H1 (cell line): ENCODE data around the gene CFAP92. TPM values are rescaled to one million over a fixed set of nuclear protein-coding genes. Genes with fewer than 3 reads are reported as not detected.

Experiments
- CTCF ChIA-PET: fragments of 300-600 bp; sonication (Branson Sonifier 250); formaldehyde crosslinking; loops from one replicate; lab custom pipeline; 2021; ENCODE audit not compliant: partially characterized antibody; lab: Charles Lee
- POLR2A ChIA-PET: fragments of 300-600 bp; sonication (Branson Sonifier 250); formaldehyde crosslinking; loops from one replicate; lab custom pipeline; 2021; ENCODE audit warnings: inconsistent platforms; ENCODE audit not compliant: partially characterized antibody; lab: Charles Lee
- DNase-seq, 2 experiments: peaks; one replicate each; pipeline versions ENCODE4 v3.0.0 to v3.0.0-alpha.2; 2010 to 2022; ENCODE audit warnings: low spot score in 2 of 2, low read depth in 1 of 2, mixed read lengths in 1 of 2
- FAIRE-seq: peaks from 2 replicates; lab custom pipeline; 2011; peaks lifted over from hg19 to GRCh38; lab: Jason Lieb, UNC
- H2AFZ ChIP-seq: 2 replicates; pipeline ENCODE4 v1.8.1; 2012; ENCODE audit warnings: low read length, inconsistent platforms
- H2AK5ac ChIP-seq: 2 replicates; pipeline ENCODE4 v1.6.1; 2013; ENCODE audit warnings: low read depth, low read length
- H2BK120ac ChIP-seq: replicated peaks from 2 replicates; pipeline ENCODE3; 2013; ENCODE audit warnings: low read depth, low read length, inconsistent platforms
- H2BK12ac ChIP-seq: 2 replicates; pipeline ENCODE4 v1.6.1; 2013; ENCODE audit warnings: low read depth, low read length
- H2BK15ac ChIP-seq: 2 replicates; pipeline ENCODE4 v1.6.1; 2013; ENCODE audit warnings: low read length
- H2BK20ac ChIP-seq: 2 replicates; pipeline ENCODE4 v1.6.1; 2013; ENCODE audit warnings: low read length
- H2BK5ac ChIP-seq: 2 replicates; pipeline ENCODE4 v1.6.1; 2013; ENCODE audit warnings: low read depth, low read length
- H3K14ac ChIP-seq: 2 replicates; pipeline ENCODE4 v1.6.1; 2013; ENCODE audit warnings: inconsistent platforms; ENCODE audit not compliant: insufficient read length
- H3K18ac ChIP-seq: 2 replicates; pipeline ENCODE4 v1.6.1; 2013; ENCODE audit warnings: low read length; ENCODE audit errors: extremely low read depth
- H3K23ac ChIP-seq: 2 replicates; pipeline ENCODE4 v1.6.1; 2013; ENCODE audit warnings: inconsistent platforms; ENCODE audit not compliant: insufficient read length
- H3K23me2 ChIP-seq: 2 replicates; pipeline ENCODE4 v1.6.1; 2013; ENCODE audit warnings: low read depth, low read length
- H3K27ac ChIP-seq: 2 replicates; pipeline ENCODE4 v1.6.1; 2011; ENCODE audit warnings: low read depth, low read length, inconsistent platforms
- H3K27me3 ChIP-seq, 4 experiments: replicated peaks in 1 of 4; 1 replicate in 1 of 4; 2 replicates in 3 of 4; pipeline versions ENCODE4 v1.6.1 to v1.8.1; 2011 to 2013; ENCODE audit warnings: low read length in 3 of 4, mild to moderate bottlenecking in 3 of 4, inconsistent platforms in 2 of 4, mixed read lengths in 2 of 4, moderate library complexity in 1 of 4; ENCODE audit not compliant: control insufficient read depth in 3 of 4, insufficient read depth in 3 of 4; ENCODE audit errors: extremely low read depth in 1 of 4
- H3K36me3 ChIP-seq, 4 experiments: 2 replicates each; pipeline versions ENCODE4 v1.6.1 to v1.8.1; 2011 to 2013; ENCODE audit warnings: mild to moderate bottlenecking in 4 of 4, low read length in 3 of 4, moderate library complexity in 2 of 4, control low read depth in 1 of 4, inconsistent platforms in 1 of 4; ENCODE audit not compliant: insufficient read depth in 4 of 4, control insufficient read depth in 2 of 4
- H3K4ac ChIP-seq: replicated peaks from 2 replicates; pipeline ENCODE3; 2013; ENCODE audit warnings: low read length, low read depth, mixed read lengths, inconsistent platforms; ENCODE audit not compliant: insufficient read length
- H3K4me1 ChIP-seq, 4 experiments: replicated peaks in 1 of 4; 1 replicate in 1 of 4; 2 replicates in 3 of 4; pipeline versions ENCODE4 v1.6.1 to v1.8.1; 2011 to 2013; ENCODE audit warnings: low read length in 3 of 4, inconsistent platforms in 2 of 4, mixed read lengths in 1 of 4; ENCODE audit not compliant: insufficient read depth in 4 of 4, control insufficient read depth in 3 of 4
- H3K4me2 ChIP-seq, 2 experiments: 2 replicates each; pipeline versions ENCODE4 v1.6.1 to v1.8.1; 2011 to 2013; ENCODE audit warnings: low read depth in 2 of 2, low read length in 2 of 2, control low read depth in 1 of 2, inconsistent platforms in 1 of 2, mild to moderate bottlenecking in 1 of 2; ENCODE audit not compliant: insufficient read depth in 1 of 2
- H3K4me3 ChIP-seq, 4 experiments: fragments of 200-600, 300-600 bp in 1 of 4; sonication (generic), shearing (Covaris generic), sonication (Bioruptor Twin) in 1 of 4; 2 replicates each; pipeline versions ENCODE4 v1.5.1 to v1.8.1; 2011 to 2016; ENCODE audit warnings: low read length in 4 of 4, low read depth in 3 of 4, control low read depth in 2 of 4, inconsistent platforms in 2 of 4, mild to moderate bottlenecking in 2 of 4, mixed read lengths in 1 of 4, moderate library complexity in 1 of 4; ENCODE audit not compliant: insufficient read depth in 2 of 4; ENCODE audit errors: extremely low read depth in 1 of 4
- H3K56ac ChIP-seq: replicated peaks from 2 replicates; pipeline ENCODE3; 2013; ENCODE audit warnings: low read depth, mild to moderate bottlenecking, mixed read lengths, low read length, inconsistent platforms; ENCODE audit not compliant: insufficient read length
- H3K79me1 ChIP-seq: 2 replicates; pipeline ENCODE4 v1.6.1; 2013; ENCODE audit warnings: low read depth, low read length, control low read depth
- H3K79me2 ChIP-seq, 2 experiments: 2 replicates each; pipeline versions ENCODE4 v1.6.1 to v1.8.1; 2012 to 2013; ENCODE audit warnings: low read length in 2 of 2, mild to moderate bottlenecking in 2 of 2, inconsistent platforms in 1 of 2; ENCODE audit not compliant: insufficient read depth in 2 of 2, control insufficient read depth in 1 of 2
- H3K9ac ChIP-seq, 4 experiments: replicated peaks in 1 of 4; 1 replicate in 1 of 4; 2 replicates in 3 of 4; pipeline versions ENCODE4 v1.6.1 to v1.8.1; 2011 to 2013; ENCODE audit warnings: low read depth in 3 of 4, low read length in 3 of 4, control low read depth in 2 of 4, mild to moderate bottlenecking in 2 of 4, moderate library complexity in 2 of 4, inconsistent platforms in 1 of 4; ENCODE audit errors: extremely low read depth in 1 of 4
- H3K9me3 ChIP-seq, 2 experiments: 2 replicates each; pipeline versions ENCODE4 v1.6.1 to v1.8.1; 2012 to 2013; ENCODE audit warnings: mild to moderate bottlenecking in 2 of 2, moderate library complexity in 2 of 2, control low read depth in 1 of 2, inconsistent platforms in 1 of 2, low read depth in 1 of 2, low read length in 1 of 2, mixed read lengths in 1 of 2; ENCODE audit not compliant: insufficient read depth in 2 of 2
- H4K20me1 ChIP-seq, 2 experiments: replicated peaks in 1 of 2; 2 replicates each; pipeline versions ENCODE3 to v1.8.1; 2011 to 2013; ENCODE audit warnings: inconsistent platforms in 2 of 2, low read length in 2 of 2, mild to moderate bottlenecking in 1 of 2; ENCODE audit not compliant: insufficient read depth in 2 of 2, control insufficient read depth in 1 of 2
- H4K5ac ChIP-seq: 2 replicates; pipeline ENCODE4 v1.6.1; 2013; ENCODE audit warnings: low read length, low read depth, mixed read lengths, inconsistent platforms; ENCODE audit not compliant: insufficient read length
- H4K8ac ChIP-seq: 2 replicates; pipeline ENCODE4 v1.8.0; 2013; ENCODE audit warnings: mild to moderate bottlenecking, moderate library complexity, low read length, inconsistent platforms; ENCODE audit not compliant: insufficient read depth; ENCODE audit errors: extremely low read depth
- H4K91ac ChIP-seq: replicated peaks from 2 replicates; pipeline ENCODE3; 2013; ENCODE audit warnings: low read length, mixed read lengths, inconsistent platforms; ENCODE audit not compliant: insufficient read length
- EP300 ChIP-seq, 2 experiments: IDR thresholded peaks; 1 replicate in 1 of 2; 2 replicates in 1 of 2; pipeline ENCODE4 v1.6.1; 2011 to 2012; ENCODE audit warnings: low read depth in 2 of 2, low read length in 2 of 2, mild to moderate bottlenecking in 2 of 2, borderline replicate concordance in 1 of 2, inconsistent platforms in 1 of 2, moderate library complexity in 1 of 2
- SIX5 ChIP-seq: IDR thresholded peaks from 2 replicates; pipeline ENCODE4 v1.6.1; 2011; ENCODE audit warnings: mild to moderate bottlenecking, low read depth, low read length
- WGBS, 2 experiments: shearing (Covaris generic) in 1 of 2; methylation state at CpG; one replicate each; pipeline versions ENCODE4 v1.1.6 to v1.1.7; 2013 to 2015; ENCODE audit warnings: low lambda C conversion rate in 2 of 2, mixed read lengths in 2 of 2, inconsistent platforms in 1 of 2, low coverage in 1 of 2, missing lambda C conversion rate in 1 of 2; ENCODE audit not compliant: insufficient replicate concordance in 2 of 2, insufficient coverage in 1 of 2, insufficient read length in 1 of 2; ENCODE audit errors: extremely low coverage in 1 of 2, missing lambda C conversion rate in 1 of 2; 5-methylcytosine and 5-hydroxymethylcytosine counted together
- polyA plus RNA-seq, 7 experiments: library from polyadenylated mRNA; depleted of rRNA in 3 of 7; stranded (reverse) in 5 of 7; unstranded in 2 of 7; fragments of >200 nt in 5 of 7; fragments of 200-250 nt in 2 of 7; gene quantifications; 1 replicate in 5 of 7; 2 replicates in 1 of 7; 4 replicates in 1 of 7; pipeline versions ENCODE4 v1.2.1 to v1.2.3, GENCODE V29; 2011 to 2013; ENCODE audit warnings: missing spikeins in 2 of 7, mixed read lengths in 2 of 7
- total RNA-seq: library from RNA; stranded (reverse); fragmentation: NEBNext Ultra II Directional; extraction: Animal tissue kit (Norgen Biotek cat#: 25700); gene quantifications from 2 replicates; pipeline ENCODE4 v1.2.1, GENCODE V29; 2021

Gene CFAP92
- total and polyA plus RNA-seq, 2 of the 8 experiments (the other 6 are each of a cell fraction or from before 2014, with no cell fraction given) = 0.77 to 2.0 TPM

- H3K27me3 ChIP-seq = no peaks in the 10 kb centered on the region
- no peak overlapping the region for H3K4me2 ChIP-seq
- H2BK20ac ChIP-seq = no peak overlapping the region
- no peak overlapping the region for H4K5ac ChIP-seq
- no peak overlapping the region for H4K91ac ChIP-seq
- peaks cover 22 to 73% (median 48%) of the 10 kb centered on the region in 4 experiments for H3K36me3 ChIP-seq
- H3K14ac ChIP-seq = no peak overlapping the region
- WGBS, 2 experiments = 93% methylated on average over 9 of the region's 13 CpGs; no CpG with 5 or more reads in 1 of the 2 experiments
- no peak overlapping the region for H2BK120ac ChIP-seq
- no peak overlapping the region for H2BK15ac ChIP-seq
- no peaks in the 10 kb centered on the region for H3K23me2 ChIP-seq
- TF ChIP-seq EP300 (IDR thresholded peaks at IDR 0.05; ENCODE audit: borderline replicate concordance in 1 of 2, low read depth in 2 of 2, low read length in 2 of 2) (no peak), SIX5 (no peak)
- no peak overlapping the region for H2AFZ ChIP-seq
- H2BK5ac ChIP-seq = no peak overlapping the region
- H4K8ac ChIP-seq = no peak overlapping the region
- no peak for FAIRE-seq
- no peak overlapping the region for H3K23ac ChIP-seq
- H3K4me3 ChIP-seq = no peak overlapping the region
- H4K20me1 ChIP-seq = peaks cover 0 to 11% of the 10 kb centered on the region in 2 experiments
- no peak overlapping the region for H3K56ac ChIP-seq
- H3K4me1 ChIP-seq = no peaks in the 10 kb centered on the region
- no peak overlapping the region for H2BK12ac ChIP-seq
- H2AK5ac ChIP-seq = no peak overlapping the region
- no peak overlapping the region for H3K9ac ChIP-seq
- H3K27ac ChIP-seq = no peak overlapping the region
- no peaks in the 10 kb centered on the region for H3K79me2 ChIP-seq
- no peak overlapping the region for H3K18ac ChIP-seq
- H3K4ac ChIP-seq = no peak overlapping the region
- CTCF ChIA-PET = interaction anchor here (0.6 to 1.4 kb wide), 4 partner anchors 34 to 159 kb away, joined by 3 to 5 read pairs (median 4); no protein-coding TSS in a partner anchor
- no peaks in the 10 kb centered on the region for H3K9me3 ChIP-seq
- POLR2A ChIA-PET = interaction anchor here (0.6 to 3.5 kb wide), 4 partner anchors 10 to 31 kb away, joined by 3 to 11 read pairs (median 5); partner anchors contain the start of gene ACAD9
- no peaks in the 10 kb centered on the region for H3K79me1 ChIP-seq
- DNase-seq = no peak
Observed at GRCh38 chr3:128910006-128910405, 83.9 kb downstream of the CFAP92 start.
